Neuronal stem cell (in vitro differentiated cells): ENCODE data around the gene AHRR.
A peak's percentile ranks its signal among the peaks of the same experiment; 100 is the strongest.
"Not testable (repeated sequence)": the region's sequence is repeated elsewhere in the genome, so short reads cannot be mapped to it uniquely, and the experiment has no call there.

Experiments used
- DNase-seq: peaks from one replicate; pipeline ENCODE4 v3.0.0-alpha.2; 2013; ENCODE audit warnings: low spot score
- H2AFZ ChIP-seq: one replicate; pipeline ENCODE4 v1.6.1; 2013; ENCODE audit warnings: mild to moderate bottlenecking, low read length, inconsistent platforms
- H2AK5ac ChIP-seq: 2 replicates; pipeline ENCODE4 v1.6.1; 2013; ENCODE audit warnings: low read depth, mild to moderate bottlenecking, inconsistent platforms, low read length, moderate library complexity, mixed read lengths
- H2BK120ac ChIP-seq: 2 replicates; pipeline ENCODE4 v1.6.1; 2013; ENCODE audit warnings: low read depth, mild to moderate bottlenecking, inconsistent platforms, low read length, moderate library complexity, mixed read lengths
- H2BK12ac ChIP-seq: one replicate; pipeline ENCODE4 v1.6.1; 2013; ENCODE audit warnings: low read length, inconsistent platforms
- H2BK15ac ChIP-seq: 2 replicates; pipeline ENCODE4 v1.6.1; 2013; ENCODE audit warnings: mild to moderate bottlenecking, low read length, inconsistent platforms, mixed read lengths
- H2BK5ac ChIP-seq: one replicate; pipeline ENCODE4 v1.6.1; 2013; ENCODE audit warnings: inconsistent platforms, mild to moderate bottlenecking, low read length, moderate library complexity
- H3K14ac ChIP-seq: one replicate; pipeline ENCODE4 v1.6.1; 2013; ENCODE audit warnings: low read length, inconsistent platforms
- H3K18ac ChIP-seq: 2 replicates; pipeline ENCODE4 v1.6.1; 2013; ENCODE audit warnings: low read length, inconsistent platforms
- H3K23ac ChIP-seq: 2 replicates; pipeline ENCODE4 v1.6.1; 2013; ENCODE audit warnings: low read depth, mild to moderate bottlenecking, mixed read lengths, low read length, inconsistent platforms; ENCODE audit not compliant: poor library complexity
- H3K27ac ChIP-seq: replicated peaks from 3 replicates; pipeline ENCODE4 v1.5.1; 2013; ENCODE audit warnings: low read length, inconsistent platforms
- H3K27me3 ChIP-seq, 3 experiments: 2 replicates each; pipeline ENCODE4 v1.6.1; 2013; ENCODE audit warnings: low read length in 3 of 3, mild to moderate bottlenecking in 2 of 3, inconsistent platforms in 1 of 3, low read depth in 1 of 3, mixed read lengths in 1 of 3, moderate library complexity in 1 of 3; ENCODE audit not compliant: control insufficient read depth in 3 of 3, insufficient read depth in 3 of 3
- H3K36me3 ChIP-seq, 2 donors: replicated peaks in 1 of 2; 2 replicates each; pipeline ENCODE4 v1.6.1; 2013; ENCODE audit warnings: low read length in 2 of 2; ENCODE audit not compliant: control insufficient read depth in 2 of 2, insufficient read depth in 2 of 2
- H3K4ac ChIP-seq: 2 replicates; pipeline ENCODE4 v1.6.1; 2013; ENCODE audit warnings: inconsistent platforms, mild to moderate bottlenecking, low read length, moderate library complexity
- H3K4me1 ChIP-seq, 2 donors: 1 replicate in 1 of 2; 2 replicates in 1 of 2; pipeline ENCODE4 v1.6.1; 2013; ENCODE audit warnings: low read length in 2 of 2, low read depth in 1 of 2; ENCODE audit not compliant: control insufficient read depth in 2 of 2, insufficient read depth in 1 of 2
- H3K4me2 ChIP-seq: one replicate; pipeline ENCODE4 v1.6.1; 2013; ENCODE audit warnings: mild to moderate bottlenecking, low read length, inconsistent platforms; ENCODE audit not compliant: insufficient read depth, poor library complexity, severe bottlenecking
- H3K4me3 ChIP-seq, 2 donors: 2 replicates each; pipeline ENCODE4 v1.5.1; 2013; ENCODE audit warnings: low read length in 2 of 2, mild to moderate bottlenecking in 2 of 2, inconsistent platforms in 1 of 2, moderate library complexity in 1 of 2
- H3K79me1 ChIP-seq: one replicate; pipeline ENCODE4 v1.6.1; 2013; ENCODE audit warnings: low read depth, mild to moderate bottlenecking, inconsistent platforms, low read length, moderate library complexity
- H3K9ac ChIP-seq: one replicate; pipeline ENCODE4 v1.6.1; 2013; ENCODE audit warnings: mild to moderate bottlenecking, low read depth, low read length, inconsistent platforms; ENCODE audit not compliant: poor library complexity
- H3K9me3 ChIP-seq, 2 donors: replicated peaks in 1 of 2; 2 replicates each; pipeline versions ENCODE3 to v1.6.1; 2013; ENCODE audit warnings: low read length in 2 of 2, mild to moderate bottlenecking in 2 of 2, inconsistent platforms in 1 of 2, low read depth in 1 of 2, mixed read lengths in 1 of 2, moderate library complexity in 1 of 2; ENCODE audit not compliant: control insufficient read depth in 2 of 2, insufficient read depth in 1 of 2
- H4K8ac ChIP-seq: one replicate; pipeline ENCODE4 v1.6.1; 2013; ENCODE audit warnings: low read depth, mild to moderate bottlenecking, inconsistent platforms, low read length, moderate library complexity
- H4K91ac ChIP-seq: one replicate; pipeline ENCODE4 v1.6.1; 2013; ENCODE audit warnings: low read length, low read depth, mild to moderate bottlenecking, inconsistent platforms; ENCODE audit not compliant: poor library complexity
- WGBS, 2 donors: extraction: QIAGEN DNeasy Blood & Tissue Kit; methylation state at CpG; one replicate each; pipeline ENCODE4 v1.1.7; 2013; ENCODE audit warnings: missing lambda C conversion rate in 2 of 2, mixed read lengths in 1 of 2; ENCODE audit not compliant: insufficient read length in 2 of 2, insufficient replicate concordance in 1 of 2; ENCODE audit errors: extremely low coverage in 2 of 2; 5-methylcytosine and 5-hydroxymethylcytosine counted together

The AHRR gene

DNA sequence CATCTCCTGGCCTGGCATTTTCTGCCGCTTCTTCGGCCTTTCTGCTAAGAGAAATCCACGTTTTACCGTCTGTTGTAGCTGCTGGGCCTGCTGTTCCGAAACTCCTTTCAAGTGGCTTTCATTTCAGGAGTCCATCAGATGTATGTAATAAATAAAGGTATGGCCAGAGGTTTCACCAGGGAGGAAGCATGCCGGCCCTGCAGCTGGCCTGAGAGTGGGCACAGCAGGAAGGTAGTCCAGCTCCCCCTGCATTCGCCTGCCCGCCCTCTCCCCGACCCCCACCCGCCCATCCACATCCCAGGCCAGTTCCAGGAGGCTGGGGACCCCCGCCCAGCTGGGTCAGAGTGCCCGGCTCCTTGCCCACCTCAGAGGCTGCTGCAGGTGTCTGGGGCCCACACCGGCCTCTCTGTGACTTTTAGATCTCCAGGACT, 75.0 kb downstream of the AHRR start:
- WGBS, 2 donors, result no CpG with 5 or more reads among the region's 13 CpGs
- Histone ChIP-seq H3K4me1 (peaks cover 32 to 41% of the 10 kb centered on the region in 2 donors), H3K4me2 (no peak overlapping the region), H3K79me1 (peaks cover 1% of the 10 kb centered on the region), H3K27ac (no peak overlapping the region), H2AK5ac (peak overlapping the region; percentile 95), H3K4me3 (no peak overlapping the region), H2BK15ac (peak overlapping the region; percentile 91), H4K8ac (no peak overlapping the region), H3K9me3 (no peaks in the 10 kb centered on the region), H3K36me3 (no peaks in the 10 kb centered on the region), H3K4ac (no peak overlapping the region), H2BK12ac (no peak overlapping the region), H3K18ac (peak overlapping the region; percentile 85), H4K91ac (no peak overlapping the region), H3K14ac (no peak overlapping the region), H3K9ac (no peak overlapping the region), H2AFZ (no peak overlapping the region), H3K27me3 (no peaks in the 10 kb centered on the region), H2BK120ac (peak overlapping the region; percentile 52), H2BK5ac (no peak overlapping the region), H3K23ac (no peak overlapping the region)
- DNase-seq, result no peak

DNA sequence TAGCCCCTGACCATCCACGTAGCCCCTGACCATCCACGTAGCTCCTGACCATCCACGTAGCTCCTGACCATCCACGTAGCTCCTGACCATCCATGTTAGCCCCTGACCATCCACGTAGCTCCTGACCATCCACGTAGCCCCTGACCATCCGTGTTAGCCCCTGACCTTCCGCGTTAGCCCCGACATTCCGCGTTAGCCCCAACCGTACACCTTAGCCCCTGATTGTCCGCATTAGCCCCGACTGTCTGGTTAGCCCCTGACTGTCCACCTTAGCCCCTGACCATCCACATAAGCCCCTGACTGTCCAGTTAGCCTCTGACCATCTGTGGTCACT, 76.6 kb downstream of the AHRR start:
- Histone ChIP-seq H3K18ac (peak overlapping the region; percentile 98), H4K91ac (peak overlapping the region; percentile 98), H3K9ac (peak overlapping the region; percentile 21), H2AK5ac (peak overlapping the region; percentile 98), H2BK15ac (peak overlapping the region; percentile 82), H3K23ac (peak overlapping the region; percentile 81), H2BK120ac (peak overlapping the region; percentile 99), H2BK5ac (peak overlapping the region; percentile 95), H3K4me1 (peaks cover 24 to 36% of the 10 kb centered on the region in 2 donors), H2BK12ac (peak overlapping the region; percentile 100)
- not testable (repeated sequence) for H3K4ac ChIP-seq, H3K27ac ChIP-seq, H3K79me1 ChIP-seq, DNase-seq, H3K4me3 ChIP-seq, H4K8ac ChIP-seq, H3K27me3 ChIP-seq, H3K9me3 ChIP-seq, H3K36me3 ChIP-seq, H2AFZ ChIP-seq, H3K14ac ChIP-seq, H3K4me2 ChIP-seq
- no CpG with 5 or more reads among the region's 15 CpGs for WGBS, 2 donors

DNA sequence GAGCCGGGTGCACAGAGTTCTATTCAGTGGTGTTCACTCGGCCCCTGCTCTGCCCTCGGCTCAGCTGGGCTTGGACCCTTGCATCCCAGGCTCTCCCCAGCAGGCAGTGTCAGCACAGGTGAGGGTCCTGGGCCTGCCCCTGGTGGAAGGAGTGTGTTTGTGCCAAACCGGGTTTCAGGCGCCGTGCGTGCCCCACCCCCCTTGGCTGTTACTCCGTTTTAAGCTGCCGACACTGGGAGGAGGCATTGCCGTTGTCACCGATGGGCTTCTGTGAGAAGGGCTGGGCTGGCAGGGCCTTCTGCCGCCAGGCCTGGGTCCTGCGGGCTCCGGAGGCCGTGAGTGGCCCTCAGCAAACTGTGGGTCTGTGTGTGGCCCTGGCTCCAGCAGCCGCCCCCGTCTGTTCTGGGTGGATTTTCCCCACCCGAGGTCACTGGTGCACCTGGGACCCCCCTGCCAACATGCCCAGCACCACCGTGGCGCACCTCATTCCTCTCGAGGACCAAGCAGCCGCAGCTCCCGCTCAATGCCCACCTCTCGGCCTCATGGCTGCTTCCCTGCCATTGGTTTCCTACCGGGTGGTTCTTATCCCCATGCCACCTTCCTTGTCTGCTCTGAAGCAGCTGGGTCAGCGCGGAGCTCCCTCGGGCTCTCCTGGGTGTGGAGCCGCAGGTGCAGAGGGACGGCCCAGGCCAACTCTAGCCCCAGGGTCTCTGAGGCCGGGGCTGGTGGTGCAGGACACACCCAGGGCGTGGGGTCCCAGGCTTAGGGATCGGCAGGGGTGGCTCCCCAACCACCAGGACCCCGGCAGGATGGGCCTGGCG, 77.2 kb downstream of the AHRR start:
- WGBS, 2 donors, result no CpG with 5 or more reads among the region's 35 CpGs
- no peak for DNase-seq
- no peak overlapping the region for H3K4me2 ChIP-seq

More for the DNA sequence above, 77.2 kb downstream of the AHRR start:
- Histone ChIP-seq H4K8ac (no peak overlapping the region), H4K91ac (peak overlapping the region; percentile 98), H3K18ac (peak overlapping the region; percentile 98), H3K27me3 (no peaks in the 10 kb centered on the region), H3K9me3 (no peaks in the 10 kb centered on the region), H3K9ac (peak overlapping the region; percentile 21), H3K14ac (peak overlapping the region; percentile 67), H2AK5ac (peak overlapping the region; percentile 98), H2BK15ac (peak overlapping the region; percentile 82), H3K36me3 (no peaks in the 10 kb centered on the region), H3K79me1 (peaks cover 1% of the 10 kb centered on the region), H3K4me3 (no peak overlapping the region), H3K4ac (no peak overlapping the region), H3K23ac (peak overlapping the region; percentile 81), H3K4me1 (peaks cover 22 to 35% of the 10 kb centered on the region in 2 donors), H2BK12ac (peak overlapping the region; percentile 100), H3K27ac (no peak overlapping the region), H2BK120ac (peak overlapping the region; percentile 99), H2AFZ (no peak overlapping the region), H2BK5ac (peak overlapping the region; percentile 95)
